MM.1S (cell line): ENCODE measurements around the gene SIL1.
"Not testable (repeated sequence)": the region's sequence is repeated elsewhere in the genome, so short reads cannot be mapped to it uniquely, and the experiment has no call there.

Source experiments
- DNase-seq: peaks from one replicate; pipeline ENCODE4 v3.0.0-alpha.2; 2015
- H2AFZ ChIP-seq: fragments of 300-600 bp; sonication (generic); 2 replicates; pipeline ENCODE4 v1.6.0; 2016; ENCODE audit warnings: antibody characterized with exemption, low read length
- H3F3A ChIP-seq: fragments of 300-600 bp; sonication (generic); 2 replicates; pipeline ENCODE4 v1.6.1; 2016; ENCODE audit warnings: mild to moderate bottlenecking, antibody characterized with exemption, low read length, moderate library complexity, mixed read lengths; ENCODE audit not compliant: insufficient read depth
- H3K27ac ChIP-seq: fragments of 300-600 bp; sonication (generic); 2 replicates; pipeline ENCODE4 v1.5.1; 2016; ENCODE audit warnings: mild to moderate bottlenecking, low read length
- H3K27me3 ChIP-seq: fragments of 300-600 bp; sonication (generic); replicated peaks from 2 replicates; pipeline ENCODE4 v1.6.0; 2016; ENCODE audit warnings: low read length; ENCODE audit not compliant: insufficient read depth
- H3K36me3 ChIP-seq: fragments of 300-600 bp; sonication (generic); replicated peaks from 2 replicates; pipeline ENCODE4 v1.6.1; 2016; ENCODE audit warnings: mild to moderate bottlenecking, low read length, mixed read lengths; ENCODE audit not compliant: insufficient read depth
- H3K4me1 ChIP-seq: fragments of 300-600 bp; sonication (generic); 2 replicates; pipeline ENCODE4 v1.6.1; 2016; ENCODE audit warnings: low read length, mixed read lengths
- H3K4me2 ChIP-seq: fragments of 300-600 bp; sonication (generic); 2 replicates; pipeline ENCODE4 v1.6.0; 2016; ENCODE audit warnings: low read depth, low read length
- H3K4me3 ChIP-seq: fragments of 300-600 bp; sonication (generic); 2 replicates; pipeline ENCODE4 v1.5.1; 2016; ENCODE audit warnings: low read length, mixed read lengths
- H3K79me2 ChIP-seq: fragments of 300-600 bp; sonication (generic); 2 replicates; pipeline ENCODE4 v1.6.1; 2016; ENCODE audit warnings: mixed run types, low read length, mixed read lengths
- H3K9ac ChIP-seq: fragments of 300-600 bp; sonication (generic); 2 replicates; pipeline ENCODE4 v1.6.1; 2016; ENCODE audit warnings: low read length, mixed read lengths
- H3K9me2 ChIP-seq: fragments of 300-600 bp; sonication (generic); replicated peaks from 2 replicates; pipeline ENCODE4 v1.6.1; 2016; ENCODE audit warnings: mild to moderate bottlenecking, low read length, mixed read lengths; ENCODE audit not compliant: insufficient read depth
- H3K9me3 ChIP-seq: fragments of 300-600 bp; sonication (generic); replicated peaks from 2 replicates; pipeline ENCODE4 v1.6.1; 2016; ENCODE audit warnings: mild to moderate bottlenecking, low read length, mixed read lengths; ENCODE audit not compliant: insufficient read depth
- H4K20me1 ChIP-seq: fragments of 300-600 bp; sonication (generic); 2 replicates; pipeline ENCODE4 v1.6.1; 2016; ENCODE audit warnings: mild to moderate bottlenecking, low read length, moderate library complexity, mixed read lengths; ENCODE audit not compliant: insufficient read depth
- CTCF ChIP-seq: fragments of 300-600 bp; sonication (generic); IDR thresholded peaks from 2 replicates; pipeline ENCODE4 v1.5.1; 2016; ENCODE audit warnings: antibody characterized with exemption, low read length, mixed read lengths
- EZH2 ChIP-seq: fragments of 300-600 bp; sonication (generic); optimal IDR thresholded peaks from 2 replicates; pipeline ENCODE3; 2017; ENCODE audit warnings: low read depth, mild to moderate bottlenecking, antibody characterized with exemption, low read length, mixed read lengths
- EZH2phosphoT487 ChIP-seq: fragments of 300-600 bp; sonication (generic); IDR thresholded peaks from 2 replicates; pipeline ENCODE4 v1.6.1; 2018; ENCODE audit warnings: antibody characterized with exemption, low read length

Gene SIL1

DNA sequence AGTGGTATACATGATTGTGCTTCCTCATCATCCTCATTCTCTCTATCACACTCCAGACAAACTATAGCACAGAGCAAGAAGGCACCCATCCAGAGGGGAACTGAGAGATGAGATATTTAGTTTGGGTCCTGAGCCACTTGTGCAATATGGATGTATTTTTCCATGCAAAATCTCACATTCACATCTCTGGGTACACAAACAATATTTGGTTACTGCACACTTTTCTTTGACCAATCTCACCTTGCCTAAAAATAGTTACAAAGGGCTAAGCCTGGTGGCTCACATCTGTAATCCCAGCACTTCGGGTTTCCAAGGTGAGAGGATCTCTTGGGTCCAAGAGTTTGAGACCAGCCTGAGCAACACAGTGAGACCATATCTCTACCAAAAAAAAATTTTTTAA, 120.3 kb downstream of the SIL1 start:
- Histone ChIP-seq H3F3A (no peaks in the 10 kb centered on the region), H3K4me2 (no peak overlapping the region), H3K79me2 (peaks cover 3% of the 10 kb centered on the region; the same call in 1 of the 2 replicates), H3K4me1 (no peaks in the 10 kb centered on the region), H3K36me3 (no peaks in the 10 kb centered on the region), H4K20me1 (no peaks in the 10 kb centered on the region), H3K9ac (no peak overlapping the region), H2AFZ (no peak overlapping the region), H3K27ac (no peak overlapping the region), H3K9me3 (no peaks in the 10 kb centered on the region), H3K27me3 (no peaks in the 10 kb centered on the region), H3K4me3 (no peak overlapping the region), H3K9me2 (no peaks in the 10 kb centered on the region)
- DNase-seq, result no peak
- TF ChIP-seq EZH2phosphoT487 (no peak), CTCF (no peak), EZH2 (no peak)

DNA sequence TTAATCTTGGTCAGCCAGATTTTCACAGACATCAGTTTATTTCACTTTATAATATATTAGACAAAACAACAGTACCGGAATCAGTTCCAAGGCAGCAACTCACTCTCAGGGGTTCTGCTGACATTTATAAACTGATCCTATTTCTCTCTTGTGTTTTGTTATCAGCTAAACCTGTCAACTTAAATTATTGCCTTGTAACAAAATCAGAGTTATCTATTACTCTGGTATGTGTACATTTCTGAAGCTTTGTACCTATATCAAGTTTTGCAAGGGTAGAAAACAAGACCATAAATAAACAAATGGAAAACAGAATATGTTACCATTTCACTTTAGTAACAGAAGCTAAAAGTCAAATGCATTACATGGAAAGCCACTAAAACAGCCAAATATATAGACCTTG, 122.1 kb downstream of the SIL1 start:
- H3K36me3 ChIP-seq, result no peaks in the 10 kb centered on the region
- H3K27ac ChIP-seq, result no peak overlapping the region
- H3K9ac ChIP-seq, result no peak overlapping the region
- peaks cover 3% of the 10 kb centered on the region; the same call in 1 of the 2 replicates for H3K79me2 ChIP-seq
- H4K20me1 ChIP-seq, result no peaks in the 10 kb centered on the region
- H2AFZ ChIP-seq, result no peak overlapping the region
- H3K27me3 ChIP-seq, result no peaks in the 10 kb centered on the region
- no peaks in the 10 kb centered on the region for H3F3A ChIP-seq
- H3K9me3 ChIP-seq, result no peaks in the 10 kb centered on the region
- no peaks in the 10 kb centered on the region for H3K9me2 ChIP-seq
- H3K4me3 ChIP-seq, result no peak overlapping the region
- DNase-seq, result no peak
- no peak overlapping the region for H3K4me2 ChIP-seq
- TF ChIP-seq EZH2 (no peak), CTCF (no peak), EZH2phosphoT487 (no peak)
- H3K4me1 ChIP-seq, result no peaks in the 10 kb centered on the region

GRCh38 chr5:139075066-139076050, 122.8 kb downstream of the SIL1 start:
- H3K79me2 ChIP-seq, result no peaks in the 10 kb centered on the region
- H3K4me2 ChIP-seq, result no peak overlapping the region
- H3K27ac ChIP-seq, result no peak overlapping the region
- no peaks in the 10 kb centered on the region for H3K36me3 ChIP-seq
- H2AFZ ChIP-seq, result no peak overlapping the region
- no peaks in the 10 kb centered on the region for H3K9me2 ChIP-seq
- H3K9ac ChIP-seq, result no peak overlapping the region
- no peaks in the 10 kb centered on the region for H3K27me3 ChIP-seq
- no peak overlapping the region for H3K4me3 ChIP-seq
- no peaks in the 10 kb centered on the region for H4K20me1 ChIP-seq
- H3F3A ChIP-seq, result no peaks in the 10 kb centered on the region
- TF ChIP-seq CTCF (no peak), EZH2 (no peak), EZH2phosphoT487 (no peak)
- DNase-seq, result no peak
- no peaks in the 10 kb centered on the region for H3K4me1 ChIP-seq
- H3K9me3 ChIP-seq, result no peaks in the 10 kb centered on the region

DNA sequence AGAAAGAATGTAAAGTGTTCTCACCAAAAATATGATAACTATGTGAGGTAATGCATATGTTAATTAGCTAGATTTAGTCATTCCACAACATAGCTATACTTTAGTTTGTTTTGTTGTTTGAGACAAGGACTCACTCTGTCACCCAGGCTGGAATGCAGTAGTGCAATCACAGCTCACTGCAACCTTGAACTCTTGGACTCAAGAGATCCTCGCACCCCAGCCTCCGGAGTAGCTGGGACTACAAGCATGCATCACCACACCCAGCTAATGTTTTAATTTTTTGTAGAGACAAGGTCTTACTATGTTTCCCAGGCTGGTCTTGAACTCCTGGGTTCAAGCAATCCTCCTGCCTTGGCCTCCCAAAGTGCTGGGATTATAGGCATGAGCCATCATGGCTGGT, 124.2 kb downstream of the SIL1 start:
- H2AFZ ChIP-seq, H3K9me2 ChIP-seq, H4K20me1 ChIP-seq, H3K79me2 ChIP-seq, H3K4me2 ChIP-seq, H3K27me3 ChIP-seq, H3F3A ChIP-seq, H3K9ac ChIP-seq, H3K4me1 ChIP-seq, H3K36me3 ChIP-seq, H3K27ac ChIP-seq, DNase-seq, H3K4me3 ChIP-seq, H3K9me3 ChIP-seq: not testable (repeated sequence)
